Stimulated activated CD8-positive, alpha-beta memory T cell treated with anti-CD3 and anti-CD28 coated beads, Interleukin-4, amount 100 ng/mL, for 48 hours (primary cell): ENCODE results near the gene TBX6.
A peak's percentile ranks its signal among the peaks of the same experiment; 100 is the strongest.
"Not testable (repeated sequence)": the region's sequence is repeated elsewhere in the genome, so short reads cannot be mapped to it uniquely, and the experiment has no call there.

Source experiments
- DNase-seq: peaks from one replicate; pipeline ENCODE4 v3.0.0-alpha.2; 2020

TBX6 gene, protein sequence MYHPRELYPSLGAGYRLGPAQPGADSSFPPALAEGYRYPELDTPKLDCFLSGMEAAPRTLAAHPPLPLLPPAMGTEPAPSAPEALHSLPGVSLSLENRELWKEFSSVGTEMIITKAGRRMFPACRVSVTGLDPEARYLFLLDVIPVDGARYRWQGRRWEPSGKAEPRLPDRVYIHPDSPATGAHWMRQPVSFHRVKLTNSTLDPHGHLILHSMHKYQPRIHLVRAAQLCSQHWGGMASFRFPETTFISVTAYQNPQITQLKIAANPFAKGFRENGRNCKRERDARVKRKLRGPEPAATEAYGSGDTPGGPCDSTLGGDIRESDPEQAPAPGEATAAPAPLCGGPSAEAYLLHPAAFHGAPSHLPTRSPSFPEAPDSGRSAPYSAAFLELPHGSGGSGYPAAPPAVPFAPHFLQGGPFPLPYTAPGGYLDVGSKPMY

DNA sequence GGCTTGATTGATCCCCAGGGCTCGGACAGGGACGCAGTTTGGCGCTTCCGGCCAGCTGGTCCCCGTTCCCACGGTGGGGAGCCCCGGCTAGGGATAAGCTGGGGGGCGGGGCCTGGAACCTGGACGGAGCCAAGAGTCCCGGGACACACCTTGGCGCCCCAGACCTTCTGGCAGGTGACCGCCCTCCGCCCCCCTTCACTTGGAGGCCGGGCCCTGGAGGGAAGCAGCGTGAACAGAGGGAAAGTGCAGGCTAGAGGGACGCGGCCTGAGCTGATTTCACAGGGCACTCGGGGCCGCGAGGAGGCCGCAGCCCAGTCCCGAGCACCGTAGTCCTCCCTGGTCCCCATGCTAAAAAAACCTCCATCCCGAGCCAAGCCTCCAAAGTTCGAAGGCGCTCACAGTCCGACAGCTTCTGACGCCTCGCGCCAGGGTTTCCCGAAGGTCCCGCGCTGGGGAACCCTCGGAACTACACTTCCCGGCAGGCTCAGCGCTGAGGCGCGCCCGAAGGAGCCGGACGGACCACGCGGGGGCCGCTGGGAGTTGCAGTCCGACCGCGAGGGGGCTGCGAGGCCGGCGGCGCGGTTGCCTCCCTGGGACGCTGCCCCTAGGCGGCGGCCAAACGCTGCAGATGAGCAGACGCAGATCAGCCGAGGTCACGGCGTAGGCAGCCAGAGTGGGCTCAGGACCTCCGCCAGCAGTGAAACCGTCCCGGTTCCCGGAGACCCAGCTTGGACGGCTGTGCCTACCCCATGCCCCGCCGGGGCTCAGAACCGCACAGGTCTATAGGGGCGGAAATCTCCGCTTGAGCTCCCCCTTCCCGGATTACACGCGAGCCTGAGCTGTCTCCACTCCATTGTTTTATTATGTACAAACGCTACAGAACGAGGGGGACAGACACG, at the start of gene TBX6:
Gene TBX6, minus strand, starts transcription at position 451 of the 899 bp plus-strand sequence. CDS start 731 bp downstream, outside the sequence.
- DNase-seq, result peak; percentile 96

DNA sequence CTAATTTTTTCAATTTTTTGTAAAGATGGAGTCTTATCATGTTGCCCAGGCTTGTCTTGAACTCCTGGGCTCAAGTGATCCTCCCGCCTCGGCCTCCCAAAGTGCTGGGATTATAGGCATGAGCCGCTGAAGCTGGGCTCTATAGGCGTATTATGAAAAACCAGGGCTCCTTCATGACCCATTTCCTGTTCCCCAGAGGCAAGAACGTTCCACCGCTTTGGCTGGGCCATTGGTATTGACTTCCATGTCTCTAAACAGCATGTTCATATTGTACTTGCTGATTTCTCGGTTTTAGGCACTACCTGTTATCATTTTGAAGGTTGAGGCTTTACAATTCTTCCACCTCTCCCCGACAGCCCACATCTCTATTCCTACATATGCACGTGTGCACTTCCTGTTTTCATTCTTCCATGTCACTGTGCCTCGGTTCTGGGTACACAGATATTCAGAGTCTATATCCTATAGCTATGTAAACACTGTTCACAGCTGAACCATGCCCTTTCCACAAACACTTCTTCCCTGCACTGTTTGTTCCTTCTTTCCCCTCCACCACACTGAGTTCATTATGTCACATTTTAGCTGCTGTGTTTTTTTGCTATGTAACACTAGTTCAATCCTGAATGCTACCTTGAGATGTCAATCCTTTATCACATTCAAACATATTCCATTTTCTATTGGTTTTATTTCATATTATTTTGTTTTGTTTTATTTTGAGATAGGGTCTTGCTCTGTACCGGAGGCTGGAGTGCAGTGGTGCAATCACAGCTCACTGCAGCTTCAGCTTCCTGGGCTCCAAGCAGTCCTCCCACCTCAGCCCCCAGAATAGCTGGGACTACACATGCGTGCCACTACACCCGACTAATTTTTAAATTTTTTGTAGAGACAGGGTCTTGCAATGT, 48.1 kb upstream of the TBX6 start:
- DNase-seq, result no peak

DNA sequence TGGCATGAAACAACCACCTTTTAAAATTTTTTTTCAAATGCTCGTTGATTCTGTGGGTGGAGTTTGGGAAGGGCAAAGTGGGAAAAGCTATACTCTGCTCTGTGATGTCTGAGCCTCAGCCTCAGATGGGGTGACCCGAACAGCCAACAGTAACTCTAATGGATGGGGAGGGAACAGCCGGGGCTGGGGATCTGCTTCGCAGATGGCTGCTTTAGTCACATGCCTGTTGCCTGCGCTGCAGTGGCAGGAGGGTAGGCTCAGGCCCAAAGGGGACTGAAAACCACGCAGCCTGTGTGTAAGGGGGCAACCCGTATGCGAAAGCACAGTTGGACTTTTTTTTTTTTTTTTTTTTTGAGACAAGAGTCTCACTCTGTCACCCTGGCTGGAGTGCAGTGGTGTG, 46.2 kb upstream of the TBX6 start:
- no peak for DNase-seq

DNA sequence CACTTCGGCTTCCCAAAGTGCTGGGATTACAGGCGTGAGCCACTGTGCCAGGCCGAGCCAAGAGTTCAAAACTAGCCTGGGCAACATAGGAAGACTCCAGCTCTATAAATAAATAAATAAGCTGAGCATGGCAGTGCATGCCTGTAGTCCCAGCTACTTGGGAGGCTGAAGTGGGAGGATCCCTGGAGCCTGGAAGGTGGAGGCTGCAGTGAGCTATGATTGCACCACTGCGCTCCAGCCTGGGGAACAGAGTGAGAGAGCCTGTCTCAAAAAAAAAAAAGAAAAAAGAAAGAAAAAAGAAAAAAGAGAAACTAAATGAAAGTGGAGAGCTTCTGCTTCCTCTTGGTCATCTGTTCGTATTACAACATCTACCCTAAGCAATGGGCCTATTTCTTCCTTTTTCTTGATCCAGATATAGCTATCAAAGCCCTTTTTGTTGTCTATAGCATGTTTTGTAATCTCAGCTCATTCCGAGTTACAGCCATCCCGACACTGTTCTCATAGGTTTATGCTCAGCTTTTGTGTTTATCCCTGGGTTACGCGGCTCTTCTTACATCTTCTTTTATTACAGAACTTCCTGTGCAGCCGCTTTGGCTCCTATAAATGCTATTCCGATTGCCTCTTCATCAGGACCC, 45.4 kb upstream of the TBX6 start:
- DNase-seq, result no peak

DNA sequence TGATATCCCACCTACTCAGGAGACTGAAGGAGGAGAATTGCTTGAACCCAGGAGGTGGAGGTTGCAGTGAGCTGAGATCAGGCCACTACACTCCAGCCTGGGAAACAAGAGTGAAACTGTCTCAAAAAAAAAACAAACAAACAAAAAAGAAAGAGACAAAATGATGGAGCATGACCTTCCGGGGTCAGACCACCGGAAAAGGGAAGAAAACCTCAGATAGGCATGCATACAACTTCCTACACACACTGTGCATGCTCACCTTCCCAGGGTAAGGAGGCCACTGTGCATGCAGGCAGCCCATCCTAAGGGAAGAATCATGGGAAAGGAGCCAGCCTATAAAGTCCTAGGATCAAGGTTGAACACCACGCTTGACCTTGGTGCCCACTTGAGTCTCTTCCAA, 40.9 kb upstream of the TBX6 start:
- no peak for DNase-seq

DNA sequence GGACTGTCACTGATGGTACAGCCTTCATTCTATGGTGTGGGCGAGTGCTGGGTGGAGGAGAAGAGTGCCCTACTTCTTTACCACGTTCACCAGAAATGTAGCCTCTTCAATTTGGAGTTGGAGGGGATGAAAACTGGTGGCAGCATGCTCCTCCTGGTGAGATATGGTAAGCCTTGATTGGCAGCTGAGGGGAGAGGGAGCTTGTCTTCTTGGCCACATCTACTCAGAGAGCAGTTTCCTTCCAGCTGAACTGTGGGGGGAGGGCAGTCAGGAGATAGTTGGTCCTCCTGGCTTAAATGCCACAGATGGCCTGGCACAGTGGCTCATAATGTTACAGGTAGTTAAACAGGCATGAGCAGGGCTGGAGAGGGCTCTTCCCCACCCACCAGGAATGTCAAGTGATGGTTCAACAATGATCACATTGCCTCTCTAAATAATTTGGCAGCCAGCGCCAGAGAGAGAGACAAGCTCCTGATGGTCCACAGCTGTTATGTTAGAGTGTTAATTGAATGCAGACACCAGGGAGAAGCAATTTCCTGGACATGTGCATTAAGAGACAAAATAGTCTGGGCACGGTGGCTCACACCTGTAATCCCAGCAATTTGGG, 40.2 kb upstream of the TBX6 start:
- no peak for DNase-seq

DNA sequence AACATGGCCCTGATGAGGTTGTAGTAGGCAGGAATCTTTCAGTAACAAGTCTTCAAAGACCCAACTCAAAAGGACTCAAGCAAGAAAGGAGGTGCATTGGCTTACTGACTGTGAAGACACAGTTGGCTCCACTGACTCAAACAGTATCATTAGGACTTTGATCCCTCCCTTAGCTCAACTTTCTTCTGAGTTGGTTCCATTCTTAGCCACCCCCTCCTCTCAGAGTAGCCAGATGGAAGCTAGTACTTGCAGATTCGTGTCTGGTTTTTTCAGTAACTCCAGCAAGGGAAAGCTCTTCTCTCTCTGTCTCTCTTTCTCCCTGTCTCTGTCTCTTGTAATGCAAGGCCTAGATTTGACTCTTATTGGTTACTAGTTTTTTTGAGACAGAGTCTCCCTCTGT, 36.3 kb upstream of the TBX6 start:
- DNase-seq, result no peak

DNA sequence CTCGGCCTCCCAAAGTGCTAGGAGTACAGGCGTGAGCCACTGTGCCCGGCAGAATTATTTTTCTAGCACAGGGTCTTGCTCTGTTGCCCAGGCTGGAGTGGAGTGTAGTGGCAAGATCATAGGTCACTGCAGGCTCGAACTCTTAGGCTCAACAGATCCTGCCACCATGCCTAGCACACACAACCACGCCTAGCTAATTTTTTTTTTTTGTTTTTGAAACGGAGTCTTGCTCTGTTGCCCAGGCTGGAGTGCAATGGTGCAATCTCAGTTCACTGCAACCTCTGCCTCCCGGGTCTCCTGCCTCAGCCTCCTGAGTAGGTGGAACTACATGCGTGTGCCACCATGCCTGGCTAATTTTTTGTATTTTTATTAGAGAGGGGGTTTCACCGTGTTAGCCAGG, 34.0 kb upstream of the TBX6 start:
- DNase-seq, result not testable (repeated sequence)

DNA sequence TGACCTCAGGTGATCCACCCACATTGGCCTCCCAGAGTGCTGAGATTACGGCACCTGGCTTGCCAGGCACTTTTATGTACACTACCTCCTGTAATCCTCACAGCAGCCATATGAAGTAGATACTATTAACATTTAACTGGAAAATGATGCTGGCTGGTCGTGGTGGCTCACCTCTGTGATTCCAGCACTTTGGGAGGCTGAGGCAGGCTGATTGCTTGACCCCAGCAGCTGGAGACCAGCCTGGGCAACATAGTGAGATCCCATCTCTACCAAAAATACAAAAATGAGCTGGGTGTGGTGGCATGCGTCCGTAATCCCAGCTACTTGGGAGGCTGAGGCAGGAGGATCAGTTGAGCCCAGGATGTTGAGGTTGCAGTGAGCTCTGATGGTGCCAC, 33.3 kb upstream of the TBX6 start:
- no peak for DNase-seq

DNA sequence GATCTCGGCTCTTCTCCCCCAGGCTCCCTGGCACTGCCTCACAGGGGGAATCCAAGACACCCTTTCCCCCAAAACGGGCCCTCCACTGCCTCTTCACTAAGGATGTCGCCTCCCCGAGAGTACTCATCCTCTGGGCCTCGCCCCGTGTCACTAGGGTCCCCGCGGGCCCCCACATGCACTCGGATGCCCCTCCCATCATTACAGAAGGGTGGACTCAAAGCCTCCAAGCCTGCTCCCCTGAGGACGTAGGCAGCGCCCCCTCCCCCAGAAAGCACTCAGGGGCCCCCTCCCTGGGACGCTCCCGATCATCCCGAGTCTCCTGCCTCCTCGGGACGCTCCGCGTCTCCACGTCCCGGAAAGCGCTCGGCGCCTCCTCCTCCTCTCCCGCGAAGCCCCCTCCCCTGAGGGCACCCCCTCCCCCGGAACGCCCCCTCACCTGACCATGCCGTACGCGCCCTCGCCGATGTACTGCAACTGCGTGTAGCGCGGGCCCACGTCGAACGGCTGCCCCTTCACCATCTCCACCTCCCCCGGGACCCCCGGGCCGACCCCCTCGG, 31.0 kb upstream of the TBX6 start:
- DNase-seq, result peak; percentile 38

DNA sequence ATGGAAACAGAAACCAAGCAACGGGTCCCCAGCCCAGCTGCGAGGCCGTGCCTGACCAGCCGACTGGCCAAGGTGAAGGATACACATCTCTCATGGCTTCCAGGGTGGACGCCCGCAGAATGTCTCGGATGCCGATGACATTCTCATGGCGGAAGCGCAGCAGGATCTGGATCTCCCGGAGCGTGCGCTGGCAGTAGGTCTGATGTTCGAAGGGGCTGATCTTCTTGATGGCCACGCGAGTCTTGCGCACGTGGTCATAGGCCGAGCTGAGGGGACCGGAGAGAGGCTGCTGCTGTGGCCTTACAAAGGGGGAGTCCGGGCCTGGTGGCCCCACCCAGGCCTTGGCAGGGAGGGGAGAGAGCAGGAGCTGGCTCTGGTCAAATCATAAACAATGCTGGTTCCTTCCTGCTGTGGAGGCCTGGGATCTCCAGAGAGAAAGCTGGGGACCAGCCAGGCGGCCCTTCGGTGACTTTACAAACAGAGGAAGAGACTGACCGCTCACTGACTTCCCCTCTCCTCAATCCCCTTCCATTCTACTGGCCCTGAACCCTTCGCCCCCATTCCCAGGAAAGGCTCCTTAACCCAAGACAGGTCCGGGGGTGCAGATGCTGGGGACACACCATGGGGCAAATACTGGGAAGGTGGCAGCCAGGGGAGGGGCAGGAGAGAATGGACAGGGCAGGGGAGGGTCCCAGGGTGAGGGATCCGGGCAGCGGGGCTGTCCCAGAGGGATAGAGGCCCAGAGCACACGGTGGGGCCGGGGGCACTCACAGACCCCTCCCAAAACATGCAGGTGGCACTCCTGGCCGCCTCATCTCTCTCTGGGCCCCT, 30.2 kb upstream of the TBX6 start:
- no peak for DNase-seq

DNA sequence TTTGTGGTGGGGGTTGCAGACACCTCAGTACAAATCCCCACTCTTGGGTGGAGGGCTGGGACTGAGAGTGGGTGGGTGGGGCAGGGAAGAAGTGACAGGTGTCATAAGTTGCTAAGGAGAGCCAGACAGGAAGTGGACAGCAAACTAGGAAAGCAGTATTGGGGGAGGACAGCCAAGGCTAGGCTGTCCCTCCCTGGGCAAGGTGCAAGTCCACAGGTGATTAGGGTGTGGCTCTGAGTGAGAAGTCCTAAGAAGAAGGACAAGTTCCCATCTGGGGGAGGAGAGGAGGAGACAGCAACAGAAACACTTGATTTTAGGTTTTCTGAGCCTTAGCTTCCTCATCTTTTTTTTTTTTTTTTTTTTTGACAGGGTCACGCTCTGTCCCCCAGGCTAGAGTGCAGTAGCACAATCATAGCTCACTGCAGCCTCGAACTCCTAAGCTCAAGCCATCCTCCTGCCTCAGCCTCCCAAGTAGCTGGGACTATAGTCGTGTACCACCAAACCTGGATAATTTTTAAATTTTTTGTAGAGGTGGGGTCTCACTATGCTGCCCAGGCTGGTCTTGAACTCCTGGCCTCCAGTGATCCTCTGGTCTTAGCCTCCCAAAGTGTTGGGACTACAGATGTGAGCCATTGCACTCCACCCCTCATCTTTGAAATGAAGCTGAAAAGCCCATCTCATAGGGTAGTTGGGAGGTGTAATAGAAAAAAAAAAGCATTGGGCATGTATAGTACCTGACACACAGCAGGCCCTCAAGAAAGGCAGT, 28.8 kb upstream of the TBX6 start:
- no peak for DNase-seq

DNA sequence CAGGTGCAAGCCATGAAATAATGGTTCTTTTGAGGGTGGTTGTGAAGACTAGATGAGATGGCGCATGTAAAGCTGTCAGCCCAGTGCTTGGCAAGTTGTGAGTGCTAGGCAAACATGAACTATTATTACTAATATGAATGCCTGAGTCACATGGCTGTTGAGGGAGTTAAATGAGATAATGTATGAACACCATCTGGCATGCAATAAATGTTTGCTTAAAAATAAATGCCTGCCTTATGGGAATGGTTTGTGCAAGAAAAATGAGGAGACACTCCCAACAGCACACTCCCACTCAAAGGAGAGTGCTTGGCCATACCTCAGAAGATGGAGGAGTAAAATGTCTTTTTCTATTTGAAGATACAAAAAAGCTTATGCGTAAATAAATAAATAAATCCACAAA, 27.7 kb upstream of the TBX6 start:
- no peak for DNase-seq

DNA sequence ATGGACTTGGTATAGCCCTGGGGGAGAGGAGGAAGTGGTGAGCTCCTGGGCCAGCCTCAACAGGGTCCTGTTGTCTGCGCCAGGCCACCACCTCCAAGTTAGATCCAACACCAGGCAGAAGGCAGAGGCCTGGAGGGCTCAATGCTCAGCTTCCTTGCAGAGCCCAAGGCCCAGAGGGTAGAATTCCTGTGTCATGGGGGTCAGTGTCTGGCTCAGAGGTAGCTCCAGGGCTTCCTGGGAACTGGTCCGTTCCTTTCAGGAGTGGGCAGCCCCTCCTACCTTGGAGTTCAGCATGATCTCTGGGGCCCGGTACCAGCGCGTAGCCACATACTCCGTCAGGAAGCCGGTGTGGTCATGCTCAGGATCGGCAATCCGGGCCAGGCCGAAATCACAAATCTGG, 26.0 kb upstream of the TBX6 start:
- no peak for DNase-seq

DNA sequence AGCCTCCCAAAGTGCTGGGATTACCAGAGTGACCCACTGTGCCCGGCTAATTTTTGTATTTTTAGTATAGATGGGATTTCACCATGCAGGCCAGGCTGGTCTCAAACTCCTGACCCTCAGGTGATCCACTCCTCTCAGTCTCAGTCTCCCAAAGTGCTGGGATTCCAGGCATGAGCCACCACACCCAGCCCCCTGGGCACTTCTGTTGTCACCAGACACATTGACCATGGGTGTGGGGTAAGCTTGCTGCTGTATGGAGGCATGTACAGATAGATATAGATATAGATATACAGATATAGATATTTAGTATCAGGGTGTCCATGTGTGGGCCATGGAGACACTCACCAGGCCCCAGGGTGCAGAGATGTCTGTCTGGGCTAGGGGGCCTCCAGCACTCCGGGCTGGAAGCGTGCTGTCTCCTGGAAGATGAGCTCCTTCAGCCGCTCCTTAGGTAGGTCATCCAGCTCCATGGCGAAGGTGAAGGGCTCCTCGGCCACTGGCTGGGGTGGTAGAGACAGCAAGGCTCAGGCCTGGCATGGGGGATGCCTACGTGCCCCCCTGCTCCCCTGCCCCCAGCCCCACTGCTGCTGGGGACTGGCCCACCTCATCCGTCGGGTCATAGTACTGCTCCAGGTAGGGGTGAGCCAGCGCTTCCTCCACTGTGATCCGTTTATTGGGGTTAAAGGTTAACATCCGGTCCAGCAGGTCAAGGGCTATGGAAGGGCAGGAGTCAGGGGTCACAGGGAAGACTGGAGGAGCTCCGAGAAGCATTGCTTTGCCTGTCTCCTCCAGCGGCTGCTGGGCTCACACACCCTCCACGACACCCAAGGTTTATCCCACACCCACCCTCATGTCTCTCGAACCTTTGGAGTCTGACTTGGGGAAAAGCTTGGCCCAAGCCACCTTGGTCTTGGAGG, 24.8 kb upstream of the TBX6 start:
- DNase-seq, result no peak

DNA sequence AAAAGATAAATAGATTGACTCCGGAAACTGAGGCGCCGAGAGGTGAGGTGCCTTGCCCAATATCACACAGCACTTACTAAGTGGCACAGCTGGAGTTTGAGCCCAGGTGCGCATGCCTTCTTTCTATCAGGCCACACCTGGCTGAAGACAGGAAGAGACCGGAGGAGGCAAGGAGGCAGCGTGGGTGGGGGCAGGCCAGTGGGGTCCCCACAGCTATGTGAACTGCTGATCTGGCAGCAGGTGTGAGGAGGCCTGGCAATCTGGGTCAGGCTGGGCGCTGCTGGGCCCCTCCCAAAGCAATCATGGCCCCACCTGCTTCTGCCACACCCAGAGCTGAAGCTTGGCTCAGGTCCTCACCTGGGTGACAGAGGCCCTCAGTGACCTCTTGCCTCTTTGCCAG, 23.5 kb upstream of the TBX6 start:
- DNase-seq, result no peak

DNA sequence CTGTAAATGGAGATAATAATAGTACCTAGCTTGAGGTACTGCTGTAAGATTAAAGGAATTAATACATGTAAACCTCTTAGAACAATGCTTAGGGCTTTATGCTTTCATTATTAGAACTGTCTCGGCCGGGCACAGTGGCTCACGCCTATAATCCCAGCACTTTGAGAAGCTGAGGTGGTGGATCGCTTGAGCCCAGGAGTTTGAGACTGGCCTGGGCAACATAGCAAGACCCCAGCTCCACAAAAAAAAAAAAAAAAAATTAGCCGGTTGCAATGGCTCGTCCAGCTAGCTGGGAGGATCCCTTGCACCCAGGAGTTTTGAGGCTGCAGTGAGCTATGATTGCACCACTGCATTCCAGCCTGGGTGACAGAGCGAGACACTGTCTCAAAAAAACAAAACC, 23.1 kb upstream of the TBX6 start:
- not testable (repeated sequence) for DNase-seq

DNA sequence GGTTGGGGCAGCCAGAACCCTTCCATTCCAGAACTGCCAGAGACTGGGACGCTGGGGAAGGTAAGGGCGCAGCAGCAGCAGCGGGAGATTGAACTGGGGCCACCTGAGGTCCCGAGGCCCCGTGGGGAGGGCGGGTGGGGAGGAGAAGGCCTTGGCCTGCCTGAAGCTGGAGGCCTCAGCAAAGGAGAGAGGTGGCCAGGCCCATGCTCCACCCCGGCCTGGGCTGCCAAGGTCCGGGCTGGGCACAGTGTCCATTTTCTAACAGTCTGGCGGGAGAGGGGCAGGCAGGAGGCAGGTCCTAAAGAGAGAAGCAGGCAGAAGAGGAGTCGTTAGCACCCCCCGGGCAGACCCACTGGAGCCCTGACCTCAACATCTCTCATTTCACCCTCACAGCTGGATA, 22.7 kb upstream of the TBX6 start:
- no peak for DNase-seq
